Liver (tissue), 9 donors: Measurements from ENCODE around the gene SCN3A. TPM values are rescaled to one million over a fixed set of nuclear protein-coding genes. Genes with fewer than 3 reads are reported as not detected.

Experiments used
- DNase-seq: peaks from one replicate; pipeline ENCODE4 v3.0.0-alpha.2; 2017; ENCODE audit warnings: low spot score
- H3K27ac ChIP-seq, 2 donors: one replicate each; pipeline ENCODE4 v1.7.0; 2013; ENCODE audit warnings: inconsistent platforms in 2 of 2, low read length in 2 of 2, control low read depth in 1 of 2, low read depth in 1 of 2, mild to moderate bottlenecking in 1 of 2
- H3K27me3 ChIP-seq, 4 donors: one replicate each; pipeline versions ENCODE4 v1.6.1 to v1.7.0; 2013; ENCODE audit warnings: low read length in 3 of 4, inconsistent platforms in 1 of 4, mild to moderate bottlenecking in 1 of 4, moderate library complexity in 1 of 4; ENCODE audit not compliant: control insufficient read depth in 4 of 4, insufficient read depth in 4 of 4
- H3K36me3 ChIP-seq, 4 donors: one replicate each; pipeline versions ENCODE4 v1.6.1 to v1.7.0; 2013; ENCODE audit warnings: low read length in 3 of 4, mild to moderate bottlenecking in 3 of 4, low read depth in 1 of 4, moderate library complexity in 1 of 4; ENCODE audit not compliant: control insufficient read depth in 4 of 4, insufficient read depth in 3 of 4
- H3K4me1 ChIP-seq, 4 donors: one replicate each; pipeline versions ENCODE4 v1.6.1 to v1.7.0; 2013; ENCODE audit warnings: low read length in 3 of 4, mild to moderate bottlenecking in 3 of 4, moderate library complexity in 1 of 4; ENCODE audit not compliant: control insufficient read depth in 4 of 4, insufficient read depth in 4 of 4
- H3K4me3 ChIP-seq, 3 donors: one replicate each; pipeline versions ENCODE4 v1.6.1 to v1.7.0; 2013; ENCODE audit warnings: low read length in 3 of 3, control low read depth in 1 of 3, low read depth in 1 of 3, mild to moderate bottlenecking in 1 of 3
- H3K9ac ChIP-seq, 2 donors: one replicate each; pipeline ENCODE4 v1.7.0; 2013; ENCODE audit warnings: low read length in 2 of 2, mild to moderate bottlenecking in 2 of 2, moderate library complexity in 2 of 2, control low read depth in 1 of 2, low read depth in 1 of 2
- H3K9me3 ChIP-seq, 4 donors: one replicate each; pipeline versions ENCODE4 v1.6.1 to v1.7.0; 2013; ENCODE audit warnings: low read length in 3 of 4; ENCODE audit not compliant: control insufficient read depth in 4 of 4
- ATF3 ChIP-seq: IDR thresholded peaks from 2 replicates; pipeline ENCODE4 v1.6.1; 2016; ENCODE audit warnings: antibody characterized with exemption
- CTCF ChIP-seq: fragments of 150-350 bp; IDR thresholded peaks from 2 replicates; pipeline ENCODE4 v1.5.1; 2017; ENCODE audit warnings: improper control_type of control experiment, low read depth, low read length; ENCODE audit not compliant: missing input control
- EGR1 ChIP-seq, 2 donors: IDR thresholded peaks; 2 replicates each; pipeline ENCODE4 v1.6.1; 2016 to 2018; ENCODE audit warnings: antibody characterized with exemption in 2 of 2, low read depth in 2 of 2
- FOXA1 ChIP-seq: IDR thresholded peaks from 2 replicates; pipeline ENCODE4 v1.6.1; 2016; ENCODE audit warnings: antibody characterized with exemption
- FOXA2 ChIP-seq: IDR thresholded peaks from 2 replicates; pipeline ENCODE4 v1.6.1; 2016; ENCODE audit warnings: antibody characterized with exemption
- GABPA ChIP-seq, 2 donors: IDR thresholded peaks in 1 of 2; conservative IDR thresholded peaks in 1 of 2; 2 replicates each; pipeline ENCODE4 v1.6.1; 2016; ENCODE audit warnings: antibody characterized with exemption in 2 of 2, mild to moderate bottlenecking in 1 of 2, moderate library complexity in 1 of 2
- HNF4A ChIP-seq, 2 donors: conservative IDR thresholded peaks; 2 replicates each; pipeline ENCODE4 v1.6.1; 2016; ENCODE audit warnings: antibody characterized with exemption in 2 of 2, mild to moderate bottlenecking in 2 of 2
- HNF4G ChIP-seq: IDR thresholded peaks from 2 replicates; pipeline ENCODE4 v1.6.1; 2016; ENCODE audit warnings: antibody characterized with exemption
- JUND ChIP-seq, 2 donors: IDR thresholded peaks; 2 replicates each; pipeline ENCODE4 v1.6.1; 2016; ENCODE audit warnings: antibody characterized with exemption in 2 of 2
- MAX ChIP-seq: IDR thresholded peaks from 2 replicates; pipeline ENCODE4 v1.6.1; 2016; ENCODE audit warnings: antibody characterized with exemption
- NR2F2 ChIP-seq: IDR thresholded peaks from 2 replicates; pipeline ENCODE4 v1.6.1; 2016; ENCODE audit warnings: antibody characterized with exemption
- RAD21 ChIP-seq, 2 donors: IDR thresholded peaks; 2 replicates each; pipeline ENCODE4 v1.6.1; 2016; ENCODE audit warnings: antibody characterized with exemption in 2 of 2, mild to moderate bottlenecking in 2 of 2
- REST ChIP-seq: IDR thresholded peaks from 2 replicates; pipeline ENCODE4 v1.6.1; 2016; ENCODE audit warnings: antibody characterized with exemption, mild to moderate bottlenecking
- RXRA ChIP-seq, 2 donors: IDR thresholded peaks; 2 replicates each; pipeline ENCODE4 v1.6.1; 2017 to 2018; ENCODE audit warnings: antibody characterized with exemption in 2 of 2, mild to moderate bottlenecking in 1 of 2
- SP1 ChIP-seq: IDR thresholded peaks from 2 replicates; pipeline ENCODE4 v1.6.1; 2018; ENCODE audit warnings: antibody characterized with exemption, mild to moderate bottlenecking
- TAF1 ChIP-seq: conservative IDR thresholded peaks from 2 replicates; pipeline ENCODE4 v1.6.1; 2016; ENCODE audit warnings: antibody characterized with exemption, mild to moderate bottlenecking
- YY1 ChIP-seq: IDR thresholded peaks from 2 replicates; pipeline ENCODE4 v1.6.1; 2016; ENCODE audit warnings: antibody characterized with exemption, mild to moderate bottlenecking
- WGBS: extraction: QIAGEN DNeasy Blood & Tissue Kit; methylation state at CpG from one replicate; pipeline ENCODE4 v1.1.7; 2013; 5-methylcytosine and 5-hydroxymethylcytosine counted together
- polyA plus RNA-seq, 2 donors: library from polyadenylated mRNA; stranded (reverse) in 1 of 2; unstranded in 1 of 2; fragments of 200-250 nt in 1 of 2; fragments of >200 nt in 1 of 2; fragmentation: Nextera tagmentation in 1 of 2; extraction: Ambion mirVana in 1 of 2; gene quantifications; one replicate each; pipeline versions ENCODE4 v1.2.1 to v1.2.3, GENCODE V29; 2013 to 2015
- total RNA-seq, 2 donors: library from RNA; depleted of rRNA; stranded (reverse); fragments of >200 nt; gene quantifications; one replicate each; pipeline ENCODE4 v1.2.3, GENCODE V29; 2014
- donor health status: healthy.
- donor health status: healthy.
- donor health status: healthy.
- donor health status: healthy.
- donor health status: healthy.

SCN3A gene
- total and polyA plus RNA-seq, 4 donors = 0.05 to 1.0 (median 0.29) TPM

- TF ChIP-seq CTCF (no peak), HNF4G (no peak), TAF1 (no peak)
These were observed 10.2 kb upstream of the SCN3A start (continued) for GRCh38 chr2:165214093-165214492.

- Histone ChIP-seq H3K36me3 (no peaks in the 10 kb centered on the region), H3K9ac (no peak overlapping the region), H3K27me3 (no peaks in the 10 kb centered on the region), H3K4me3 (no peak overlapping the region), H3K27ac (no peak overlapping the region), H3K9me3 (no peaks in the 10 kb centered on the region), H3K4me1 (no peaks in the 10 kb centered on the region)
- no peak for DNase-seq
- TF ChIP-seq HNF4G (no peak), MAX (no peak), FOXA1 (no peak), TAF1 (no peak), RXRA (IDR thresholded peaks at IDR 0.05) (no peak), RAD21 (IDR thresholded peaks at IDR 0.05) (no peak), SP1 (no peak), GABPA (IDR thresholded peaks at IDR 0.05 in 1 of 2, conservative IDR thresholded peaks at IDR 0.05 in 1 of 2) (no peak), REST (no peak), HNF4A (conservative IDR thresholded peaks at IDR 0.05) (no peak)
- WGBS = 73% methylated on average over 1 of the region's 1 CpG
These were observed 4.2 kb upstream of the SCN3A start for GRCh38 chr2:165208094-165208493.

GRCh38 chr2:165205865-165206264 is 2.0 kb upstream of the SCN3A start:
- Histone ChIP-seq H3K27ac (no peak overlapping the region), H3K9me3 (no peaks in the 10 kb centered on the region), H3K9ac (no peak overlapping the region), H3K36me3 (no peaks in the 10 kb centered on the region), H3K27me3 (no peaks in the 10 kb centered on the region), H3K4me1 (no peaks in the 10 kb centered on the region), H3K4me3 (no peak overlapping the region)
- 84% methylated on average over 2 of the region's 2 CpGs for WGBS
- DNase-seq = no peak
- no peak for TF ChIP-seq TAF1
- TF ChIP-seq REST = no peak
- TF ChIP-seq FOXA2 = no peak
- no peak for TF ChIP-seq CTCF
- TF ChIP-seq EGR1 (IDR thresholded peaks at IDR 0.05; ENCODE audit: low read depth in 2 of 2) = no peak
- no peak for TF ChIP-seq SP1
- TF ChIP-seq HNF4G = no peak
- no peak for TF ChIP-seq GABPA (IDR thresholded peaks at IDR 0.05 in 1 of 2, conservative IDR thresholded peaks at IDR 0.05 in 1 of 2)
- TF ChIP-seq RAD21 (IDR thresholded peaks at IDR 0.05) = no peak
- no peak for TF ChIP-seq JUND (IDR thresholded peaks at IDR 0.05)
- TF ChIP-seq RXRA (IDR thresholded peaks at IDR 0.05) = no peak
- no peak for TF ChIP-seq ATF3
- no peak for TF ChIP-seq FOXA1
- no peak for TF ChIP-seq HNF4A (conservative IDR thresholded peaks at IDR 0.05)
- TF ChIP-seq YY1 = no peak
- no peak for TF ChIP-seq NR2F2
- TF ChIP-seq MAX = no peak
